ENCODE measurements around the gene ASMTL. TPM values are rescaled to one million over a fixed set of nuclear protein-coding genes. Genes with fewer than 3 reads are reported as not detected.

ASMTL gene
- total and polyA plus RNA-seq, 2 donors (not counting 1 experiment from before 2014, with no cell fraction given) = 12.9 to 19.8 TPM

DNA sequence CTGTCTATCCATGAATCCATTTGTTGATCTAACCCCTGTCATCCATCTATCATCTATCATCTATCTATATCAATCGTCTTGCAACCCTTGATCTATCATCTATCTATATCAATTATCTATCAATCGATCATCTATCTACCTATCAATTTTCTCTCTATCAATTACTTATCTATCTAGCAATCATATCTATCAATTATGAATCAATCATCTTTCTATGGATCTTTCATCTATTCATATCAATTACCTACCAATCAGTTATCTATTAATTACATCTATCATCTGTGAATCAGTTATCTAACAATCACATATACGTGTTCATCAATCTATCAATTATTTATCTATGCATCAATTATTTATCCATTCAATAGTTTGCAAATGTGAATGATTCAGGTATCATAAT is 24.5 kb upstream of the ASMTL start:
- Histone ChIP-seq H3K79me2 (ENCODE audit: control insufficient read depth, insufficient read depth, low read length) (no peaks in the 10 kb centered on the region), H3K9me3 (ENCODE audit: control insufficient read depth, insufficient read depth, low read depth, low read length) (no peaks in the 10 kb centered on the region), H4K20me1 (ENCODE audit: control insufficient read depth, extremely low read depth, insufficient read depth, low read length) (no peaks in the 10 kb centered on the region), H2AFZ (ENCODE audit: low read length) (no peak overlapping the region), H3K27ac (ENCODE audit: insufficient read depth, low read length) (no peak overlapping the region), H3K27me3 (ENCODE audit: control insufficient read depth, insufficient read depth, low read length) (no peaks in the 10 kb centered on the region), H3K4me1 (ENCODE audit: control insufficient read depth, extremely low read depth, insufficient read depth, low read length) (no peaks in the 10 kb centered on the region), H3K9ac (ENCODE audit: insufficient read depth, low read length) (no peak overlapping the region), H3K4me3 (replicated peaks in 1 of 4; ENCODE audit: control extremely low read depth in 1 of 4, insufficient read depth in 1 of 4, low read depth in 3 of 4, low read length in 4 of 4) (no peak overlapping the region), H3K36me3 (ENCODE audit: control insufficient read depth, insufficient read depth, low read length) (no peaks in the 10 kb centered on the region), H3K4me2 (ENCODE audit: extremely low read depth, insufficient read depth, low read length) (no peak overlapping the region)
- DNase-seq (ENCODE audit: low read depth in 2 of 2) = no peak
- TF ChIP-seq, protein P1, sequence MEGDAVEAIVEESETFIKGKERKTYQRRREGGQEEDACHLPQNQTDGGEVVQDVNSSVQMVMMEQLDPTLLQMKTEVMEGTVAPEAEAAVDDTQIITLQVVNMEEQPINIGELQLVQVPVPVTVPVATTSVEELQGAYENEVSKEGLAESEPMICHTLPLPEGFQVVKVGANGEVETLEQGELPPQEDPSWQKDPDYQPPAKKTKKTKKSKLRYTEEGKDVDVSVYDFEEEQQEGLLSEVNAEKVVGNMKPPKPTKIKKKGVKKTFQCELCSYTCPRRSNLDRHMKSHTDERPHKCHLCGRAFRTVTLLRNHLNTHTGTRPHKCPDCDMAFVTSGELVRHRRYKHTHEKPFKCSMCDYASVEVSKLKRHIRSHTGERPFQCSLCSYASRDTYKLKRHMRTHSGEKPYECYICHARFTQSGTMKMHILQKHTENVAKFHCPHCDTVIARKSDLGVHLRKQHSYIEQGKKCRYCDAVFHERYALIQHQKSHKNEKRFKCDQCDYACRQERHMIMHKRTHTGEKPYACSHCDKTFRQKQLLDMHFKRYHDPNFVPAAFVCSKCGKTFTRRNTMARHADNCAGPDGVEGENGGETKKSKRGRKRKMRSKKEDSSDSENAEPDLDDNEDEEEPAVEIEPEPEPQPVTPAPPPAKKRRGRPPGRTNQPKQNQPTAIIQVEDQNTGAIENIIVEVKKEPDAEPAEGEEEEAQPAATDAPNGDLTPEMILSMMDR (conservative IDR thresholded peaks at IDR 0.05 in 1 of 2, IDR thresholded peaks at IDR 0.05 in 1 of 2; ENCODE audit: low read depth in 1 of 2, low read length in 2 of 2) = no peak
- no peak for TF ChIP-seq EZH2 (IDR thresholded peaks at IDR 0.05; ENCODE audit: low read length, missing control alignments)

DNA sequence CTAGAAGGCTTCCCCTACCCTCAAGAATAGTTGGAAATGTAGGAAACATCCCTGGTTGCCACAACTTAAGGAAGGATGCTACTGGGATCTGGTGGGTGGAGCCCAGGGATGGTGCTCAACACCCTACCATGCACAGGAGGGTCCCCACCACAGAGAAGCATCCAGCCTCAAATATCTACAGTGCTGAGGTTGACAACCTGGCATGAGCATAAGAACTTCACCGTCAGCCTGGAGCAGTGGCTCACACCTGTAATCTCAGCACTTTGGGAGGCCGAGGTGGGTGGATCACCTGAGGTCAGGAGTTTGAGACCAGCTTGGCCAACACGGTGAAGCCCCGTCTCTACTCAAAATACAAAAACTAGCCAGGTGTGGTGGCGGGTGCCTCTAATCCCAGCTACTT is 24.0 kb upstream of the ASMTL start:
- Histone ChIP-seq H3K4me3 (replicated peaks in 1 of 4; ENCODE audit: control extremely low read depth in 1 of 4, insufficient read depth in 1 of 4, low read depth in 3 of 4, low read length in 4 of 4) (no peak overlapping the region), H4K20me1 (ENCODE audit: control insufficient read depth, extremely low read depth, insufficient read depth, low read length) (no peaks in the 10 kb centered on the region), H2AFZ (ENCODE audit: low read length) (no peak overlapping the region), H3K27me3 (ENCODE audit: control insufficient read depth, insufficient read depth, low read length) (no peaks in the 10 kb centered on the region), H3K9me3 (ENCODE audit: control insufficient read depth, insufficient read depth, low read depth, low read length) (no peaks in the 10 kb centered on the region), H3K4me2 (ENCODE audit: extremely low read depth, insufficient read depth, low read length) (no peak overlapping the region), H3K36me3 (ENCODE audit: control insufficient read depth, insufficient read depth, low read length) (no peaks in the 10 kb centered on the region), H3K27ac (ENCODE audit: insufficient read depth, low read length) (no peak overlapping the region), H3K9ac (ENCODE audit: insufficient read depth, low read length) (no peak overlapping the region), H3K79me2 (ENCODE audit: control insufficient read depth, insufficient read depth, low read length) (no peaks in the 10 kb centered on the region), H3K4me1 (ENCODE audit: control insufficient read depth, extremely low read depth, insufficient read depth, low read length) (no peaks in the 10 kb centered on the region)
- no peak for DNase-seq (ENCODE audit: low read depth in 2 of 2)
- TF ChIP-seq, protein P1 (conservative IDR thresholded peaks at IDR 0.05 in 1 of 2, IDR thresholded peaks at IDR 0.05 in 1 of 2; ENCODE audit: low read depth in 1 of 2, low read length in 2 of 2) = no peak
- TF ChIP-seq EZH2 (IDR thresholded peaks at IDR 0.05; ENCODE audit: low read length, missing control alignments) = no peak

DNA sequence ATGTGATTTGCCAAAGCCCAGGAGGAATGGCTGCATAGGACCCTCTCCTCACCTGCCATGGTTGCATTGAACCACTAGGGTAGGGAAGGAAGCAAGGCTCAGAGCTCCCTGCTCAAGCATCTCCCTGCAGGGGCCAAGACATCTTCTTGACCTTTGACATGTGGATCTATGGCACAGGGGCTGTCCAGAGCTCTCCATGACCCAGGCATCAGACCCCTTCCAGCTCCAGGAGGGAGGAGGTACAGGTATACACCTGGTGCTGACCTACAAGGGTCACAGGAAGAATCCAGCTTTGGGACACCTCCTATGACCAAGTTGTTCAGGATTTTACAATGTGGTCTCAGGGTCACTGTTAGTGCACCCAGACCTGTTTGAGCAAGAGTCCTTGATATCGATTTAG is 23.2 kb upstream of the ASMTL start:
- no peak overlapping the region for H3K27ac ChIP-seq (ENCODE audit: insufficient read depth, low read length)
- H3K9me3 ChIP-seq (ENCODE audit: control insufficient read depth, insufficient read depth, low read depth, low read length) = no peaks in the 10 kb centered on the region
- H2AFZ ChIP-seq (ENCODE audit: low read length) = no peak overlapping the region
- DNase-seq (ENCODE audit: low read depth in 2 of 2) = no peak
- H3K36me3 ChIP-seq (ENCODE audit: control insufficient read depth, insufficient read depth, low read length) = no peaks in the 10 kb centered on the region
- H3K4me2 ChIP-seq (ENCODE audit: extremely low read depth, insufficient read depth, low read length) = no peak overlapping the region
- H3K9ac ChIP-seq (ENCODE audit: insufficient read depth, low read length) = no peak overlapping the region
- H3K79me2 ChIP-seq (ENCODE audit: control insufficient read depth, insufficient read depth, low read length) = no peaks in the 10 kb centered on the region
- H3K4me1 ChIP-seq (ENCODE audit: control insufficient read depth, extremely low read depth, insufficient read depth, low read length) = no peaks in the 10 kb centered on the region
- H4K20me1 ChIP-seq (ENCODE audit: control insufficient read depth, extremely low read depth, insufficient read depth, low read length) = no peaks in the 10 kb centered on the region
- no peaks in the 10 kb centered on the region for H3K27me3 ChIP-seq (ENCODE audit: control insufficient read depth, insufficient read depth, low read length)
- TF ChIP-seq, protein P1 (conservative IDR thresholded peaks at IDR 0.05 in 1 of 2, IDR thresholded peaks at IDR 0.05 in 1 of 2; ENCODE audit: low read depth in 1 of 2, low read length in 2 of 2) = no peak
- TF ChIP-seq EZH2 (IDR thresholded peaks at IDR 0.05; ENCODE audit: low read length, missing control alignments) = no peak
- no peak overlapping the region for H3K4me3 ChIP-seq (replicated peaks in 1 of 4; ENCODE audit: control extremely low read depth in 1 of 4, insufficient read depth in 1 of 4, low read depth in 3 of 4, low read length in 4 of 4)

Data from fibroblast of lung (primary cell).